NCI-H510A treated with DMSO at 0.1 percent for 48 hours (cell line): ENCODE data around the gene TNFSF11.
"Not testable (repeated sequence)": the region's sequence is repeated elsewhere in the genome, so short reads cannot be mapped to it uniquely, and the experiment has no call there.

Experiments used
- DNase-seq: peaks from one replicate; lab custom pipeline; 2025; lab: John Stamatoyannopoulos, UW

The TNFSF11 gene

GRCh38 chr13:42560320-42560719 is 13.6 kb upstream of the TNFSF11 start:
- not testable (repeated sequence) for DNase-seq

GRCh38 chr13:42561752-42562467 is 12.0 kb upstream of the TNFSF11 start:
- no peak for DNase-seq

- DNase-seq = no peak
Observed at GRCh38 chr13:42567906-42568305, 6.0 kb upstream of the TNFSF11 start.

GRCh38 chr13:42569576-42570344 is 4.2 kb upstream of the TNFSF11 start:
- no peak for DNase-seq

- DNase-seq = no peak
Observed at GRCh38 chr13:42571895-42572294, 2.1 kb upstream of the TNFSF11 start.

- DNase-seq = no peak
Observed at GRCh38 chr13:42574435-42575311, 721 bp downstream of the TNFSF11 start.

GRCh38 chr13:42575938-42576337 is 2.0 kb downstream of the TNFSF11 start:
- peak; percentile 0 for DNase-seq

- DNase-seq = no peak
Observed at GRCh38 chr13:42577538-42577937, 3.6 kb downstream of the TNFSF11 start.

GRCh38 chr13:42580644-42581043 is 6.7 kb downstream of the TNFSF11 start:
- no peak for DNase-seq

GRCh38 chr13:42581427-42581826 is 7.5 kb downstream of the TNFSF11 start:
- DNase-seq = no peak

GRCh38 chr13:42591602-42592001 is 17.6 kb downstream of the TNFSF11 start:
- DNase-seq = no peak

GRCh38 chr13:42592915-42593900 is 19.3 kb downstream of the TNFSF11 start:
- DNase-seq = no peak

- DNase-seq = peak; percentile 8
Observed at GRCh38 chr13:42594481-42595252, 20.7 kb downstream of the TNFSF11 start.

- no peak for DNase-seq
Observed at GRCh38 chr13:42595253-42595571, 21.3 kb downstream of the TNFSF11 start.

GRCh38 chr13:42597505-42597904 is 23.6 kb downstream of the TNFSF11 start:
- no peak for DNase-seq

- DNase-seq = no peak
Observed at GRCh38 chr13:42600943-42601342, 27.0 kb downstream of the TNFSF11 start.

- no peak for DNase-seq
Observed at GRCh38 chr13:42602906-42603305, 29.0 kb downstream of the TNFSF11 start.

- no peak for DNase-seq
Observed at GRCh38 chr13:42603571-42603970, 29.6 kb downstream of the TNFSF11 start.

- no peak for DNase-seq
Observed at GRCh38 chr13:42607546-42607945, 33.6 kb downstream of the TNFSF11 start.

- DNase-seq = no peak
Observed at GRCh38 chr13:42610649-42611048, 36.7 kb downstream of the TNFSF11 start.
